ENCODE results near the gene SH2D4B. TPM values are rescaled to one million over a fixed set of nuclear protein-coding genes. Genes with fewer than 3 reads are reported as not detected.

Gene SH2D4B
- total RNA-seq, 2 experiments from 2014 or later: 0.14 to 0.22 TPM

DNA sequence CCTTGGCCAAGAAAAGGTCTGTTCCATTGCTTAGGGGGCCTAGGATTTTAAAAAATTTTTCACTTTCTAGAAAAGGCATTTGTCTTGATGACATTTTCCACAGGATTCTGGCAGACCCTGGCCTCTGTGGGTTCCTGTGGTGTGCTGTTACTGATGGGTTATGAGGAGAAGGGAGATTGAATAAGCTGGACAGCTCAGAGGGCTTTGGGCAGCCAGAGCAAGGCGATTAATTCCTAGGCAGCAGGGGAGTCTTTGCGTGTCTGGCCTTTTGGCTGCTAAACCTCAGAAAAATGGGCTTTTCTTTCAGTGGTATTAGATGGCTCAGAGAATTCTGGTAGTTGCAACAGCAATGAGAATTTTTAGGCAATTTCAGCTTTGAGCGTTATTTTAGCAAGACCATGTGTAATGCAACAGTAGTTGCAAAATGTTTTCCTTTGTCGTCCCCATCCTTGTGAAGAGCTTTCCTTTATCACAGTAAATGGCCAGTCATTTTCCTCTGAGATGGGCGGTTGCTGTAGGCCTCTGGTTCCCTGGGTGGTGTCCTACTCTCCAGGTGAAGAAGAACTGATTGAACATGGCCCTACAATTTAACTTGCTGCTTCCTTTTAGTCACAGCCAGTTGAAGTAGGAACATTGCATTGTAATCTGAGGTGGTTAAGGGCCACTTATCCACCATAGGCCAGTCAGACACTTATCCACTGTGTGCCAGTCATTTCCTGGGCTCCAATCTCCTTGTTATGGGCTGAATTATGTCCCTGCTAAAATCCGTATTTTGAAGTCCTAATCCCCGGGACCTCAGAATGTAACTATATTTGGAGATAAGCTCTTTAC is 43.2 kb downstream of the SH2D4B start:
- POLR2A ChIA-PET: no interaction called here
- Mint-ChIP-seq H3K27ac (no peak overlapping the region), H3K9me3 (peaks cover 5% of the 10 kb centered on the region), H3K36me3 (no peaks in the 10 kb centered on the region), H3K27me3 (peaks cover 2% of the 10 kb centered on the region), H3K4me3 (no peak overlapping the region), H3K4me1 (peaks cover 14% of the 10 kb centered on the region)
- DNase-seq (no peak), ATAC-seq (ENCODE audit: low read depth) (no peak)

DNA sequence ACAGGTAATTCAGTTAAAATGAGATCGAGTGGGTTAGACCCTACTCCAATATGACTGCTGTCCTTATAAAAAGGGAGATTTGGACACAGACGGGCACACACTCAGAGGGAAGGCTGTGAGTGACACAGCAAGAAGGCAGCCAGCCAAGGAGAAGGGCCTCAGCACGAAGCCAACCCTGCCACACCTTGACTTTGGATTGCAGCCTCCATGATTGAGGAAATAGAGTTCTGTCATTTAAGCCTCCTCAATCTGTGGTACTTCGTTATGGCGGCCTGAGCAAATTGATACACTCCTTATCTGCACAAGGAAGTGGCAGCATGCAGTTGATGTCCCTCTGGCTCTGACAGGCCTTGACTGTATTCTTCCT is 43.8 kb downstream of the SH2D4B start:
- POLR2A ChIA-PET: no interaction called here
- no peaks in the 10 kb centered on the region for H3K36me3 Mint-ChIP-seq
- peaks cover 5% of the 10 kb centered on the region for H3K9me3 Mint-ChIP-seq
- no peak overlapping the region for H3K4me3 Mint-ChIP-seq
- H3K27ac Mint-ChIP-seq: no peak overlapping the region
- no peak for DNase-seq
- no peaks in the 10 kb centered on the region for H3K27me3 Mint-ChIP-seq
- H3K4me1 Mint-ChIP-seq: peaks cover 14% of the 10 kb centered on the region
- ATAC-seq (ENCODE audit: low read depth): no peak

DNA sequence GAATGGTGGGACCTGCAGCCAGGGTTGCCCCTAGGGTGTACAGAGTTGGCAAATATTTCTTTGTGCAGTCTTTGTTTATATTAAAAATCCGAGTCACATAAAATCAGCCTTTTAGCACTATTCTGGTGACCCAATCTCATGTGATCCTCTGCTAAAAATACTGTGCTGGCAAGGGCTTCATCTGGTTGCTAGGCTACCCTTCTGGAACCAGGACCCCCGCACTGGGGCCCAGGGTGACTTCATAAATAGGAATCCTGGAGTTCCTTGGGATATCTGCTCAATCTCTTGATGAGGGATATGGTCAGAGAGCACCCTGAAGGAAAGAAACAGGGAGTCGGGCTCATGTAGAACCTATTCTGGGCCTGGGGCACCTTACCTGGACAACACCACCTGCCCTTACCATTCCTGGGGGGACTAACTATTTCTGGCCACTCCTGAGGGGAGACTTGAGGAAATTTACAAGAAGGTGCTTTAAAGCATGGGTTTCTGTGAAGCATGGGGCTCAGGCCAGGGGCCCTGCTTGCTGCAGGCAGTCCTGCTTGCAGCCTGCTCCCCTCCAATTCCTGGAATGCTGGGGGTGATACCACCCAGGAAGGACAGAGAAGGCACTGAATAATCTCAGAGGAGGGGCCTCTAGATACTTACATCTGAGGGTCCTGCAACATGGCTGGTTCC is 44.7 kb downstream of the SH2D4B start:
- Mint-ChIP-seq H3K9me3 (no peaks in the 10 kb centered on the region), H3K27me3 (no peaks in the 10 kb centered on the region), H3K27ac (no peak overlapping the region), H3K4me1 (peaks cover 14% of the 10 kb centered on the region), H3K36me3 (no peaks in the 10 kb centered on the region), H3K4me3 (no peak overlapping the region)
- ATAC-seq (ENCODE audit: low read depth) (no peak), DNase-seq (no peak)
- POLR2A ChIA-PET: no interaction called here

DNA sequence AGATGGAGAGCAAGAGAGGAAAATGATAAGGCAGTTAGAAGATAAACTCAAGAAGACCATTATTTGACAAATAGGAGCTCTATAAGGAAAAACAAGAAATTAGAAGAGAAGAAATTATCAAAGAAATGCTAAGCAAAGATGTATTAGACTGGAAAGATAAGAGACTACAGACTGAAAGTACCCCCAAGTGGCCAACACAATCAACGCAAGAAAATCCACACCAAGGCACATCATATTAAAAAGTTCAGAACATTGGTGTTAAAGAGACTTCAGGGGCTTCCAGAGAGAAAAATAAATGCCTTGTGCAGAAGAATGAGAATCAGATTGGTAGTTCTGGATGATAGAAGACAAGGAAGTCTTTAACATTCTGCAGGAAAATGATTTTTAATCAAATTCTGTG is 46.0 kb downstream of the SH2D4B start:
- H3K27ac Mint-ChIP-seq: no peak overlapping the region
- POLR2A ChIA-PET: no interaction called here
- DNase-seq (no peak), ATAC-seq (ENCODE audit: low read depth) (no peak)
- H3K36me3 Mint-ChIP-seq: no peaks in the 10 kb centered on the region
- H3K27me3 Mint-ChIP-seq: no peaks in the 10 kb centered on the region
- no peaks in the 10 kb centered on the region for H3K9me3 Mint-ChIP-seq
- no peak overlapping the region for H3K4me3 Mint-ChIP-seq
- H3K4me1 Mint-ChIP-seq: peaks cover 10% of the 10 kb centered on the region

DNA sequence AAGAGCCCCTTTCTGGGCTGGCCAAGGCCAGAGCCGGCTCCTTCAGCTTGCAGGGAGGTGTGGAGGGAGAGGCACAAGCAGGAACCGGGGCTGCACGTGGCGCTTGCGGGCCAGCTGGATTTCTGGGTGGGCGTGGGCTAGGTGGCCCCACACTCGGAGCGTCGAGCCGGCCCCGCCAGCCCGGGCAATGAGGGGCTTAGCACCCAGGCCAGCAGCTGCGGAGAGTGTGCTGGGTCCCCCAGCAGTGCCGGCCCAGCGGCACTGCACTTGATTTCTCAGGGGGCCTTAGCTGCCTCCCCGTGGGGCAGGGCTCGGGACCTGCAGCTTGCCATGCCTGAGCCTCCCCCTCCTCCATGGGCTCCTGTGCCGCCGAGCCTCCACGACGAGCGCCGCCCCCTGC is 48.1 kb downstream of the SH2D4B start:
- Mint-ChIP-seq H3K27me3 (peaks cover 4% of the 10 kb centered on the region), H3K4me3 (no peak overlapping the region), H3K36me3 (no peaks in the 10 kb centered on the region), H3K9me3 (no peaks in the 10 kb centered on the region), H3K4me1 (no peaks in the 10 kb centered on the region), H3K27ac (no peak overlapping the region)
- DNase-seq (no peak), ATAC-seq (ENCODE audit: low read depth) (no peak)
- POLR2A ChIA-PET: no interaction called here

DNA sequence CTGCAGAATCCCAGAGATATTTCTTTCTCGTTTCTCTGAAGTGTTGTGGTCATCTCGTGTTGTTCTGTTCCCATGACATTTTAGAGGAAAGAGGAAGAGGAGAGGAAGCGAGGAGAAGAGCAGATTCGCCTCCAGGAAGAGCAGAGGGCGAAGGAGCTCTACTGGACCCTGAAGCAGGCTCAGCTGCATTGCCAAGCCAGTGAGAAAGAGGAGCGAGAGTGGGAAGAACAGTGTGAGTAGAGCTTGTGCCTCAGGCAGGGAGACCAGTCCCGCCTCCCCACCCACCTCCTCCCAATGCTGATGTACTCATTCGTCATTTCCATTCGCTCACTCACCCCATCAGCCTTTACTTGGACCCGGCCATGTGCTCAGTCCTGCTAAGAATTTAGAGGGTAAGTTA is 50.8 kb downstream of the SH2D4B start:
- POLR2A ChIA-PET: no interaction called here
- Mint-ChIP-seq H3K4me3 (no peak overlapping the region), H3K27me3 (peaks cover 5% of the 10 kb centered on the region), H3K27ac (no peak overlapping the region), H3K4me1 (no peaks in the 10 kb centered on the region), H3K9me3 (no peaks in the 10 kb centered on the region), H3K36me3 (no peaks in the 10 kb centered on the region)
- DNase-seq: no peak
- ATAC-seq (ENCODE audit: low read depth): no peak

DNA sequence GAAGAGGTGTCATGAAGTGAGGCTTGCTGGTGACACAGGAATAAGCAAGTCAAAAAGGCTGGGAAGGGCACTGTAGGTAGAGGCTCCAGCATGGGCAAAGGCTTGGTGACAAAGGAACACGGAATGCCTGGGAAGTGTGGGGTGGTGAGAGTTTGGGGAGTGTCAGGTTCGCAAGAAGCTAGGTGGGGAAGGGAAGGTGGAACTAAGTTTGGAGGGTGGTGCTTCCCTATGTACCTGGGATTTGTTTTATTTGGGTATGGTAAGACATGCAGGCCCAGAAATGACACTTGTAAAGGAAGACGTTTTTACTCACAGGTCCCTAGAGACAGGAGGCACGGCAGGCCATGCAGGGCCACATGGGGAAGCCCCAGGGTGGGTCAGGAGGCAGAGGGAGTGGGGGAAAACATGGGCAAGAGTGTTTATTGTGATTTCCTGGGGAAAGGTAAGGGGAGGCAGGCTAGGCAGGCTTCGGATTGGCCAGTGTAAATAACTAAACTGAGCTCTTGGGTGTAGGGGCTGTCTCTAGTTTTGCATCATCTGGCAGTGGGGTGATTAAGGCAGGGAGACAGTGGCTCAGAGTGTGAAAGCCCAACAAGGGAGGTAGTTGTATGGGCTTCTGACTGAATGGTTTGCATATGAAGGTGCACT is 52.1 kb downstream of the SH2D4B start:
- H3K27ac Mint-ChIP-seq: no peak overlapping the region

DNA sequence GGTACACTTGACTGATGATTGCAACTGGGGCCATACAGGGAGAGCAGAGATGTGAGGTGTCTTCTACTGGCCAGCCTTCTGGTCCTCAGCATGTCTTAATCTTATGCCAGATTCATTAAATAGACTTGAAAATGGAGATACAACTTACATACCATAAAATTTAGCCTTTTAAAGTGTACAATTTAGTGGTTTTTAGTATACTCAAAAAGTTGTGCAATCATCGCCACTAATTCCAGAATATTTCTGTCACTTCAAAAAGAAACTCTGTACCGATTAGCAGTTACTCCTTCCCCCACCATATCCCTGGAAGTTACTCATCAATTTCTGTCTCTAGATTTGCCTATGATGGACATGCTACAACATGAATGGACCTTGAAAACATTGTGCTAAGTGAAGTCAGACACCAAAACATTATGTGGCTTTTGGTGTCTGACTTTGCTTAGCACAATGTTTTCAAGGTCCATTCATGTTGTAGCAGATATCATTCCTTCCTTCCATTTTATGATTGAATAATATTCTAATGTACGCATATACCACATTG is 53.0 kb downstream of the SH2D4B start:
- H3K9me3 Mint-ChIP-seq: no peaks in the 10 kb centered on the region

More for the DNA sequence above, 52.1 kb downstream of the SH2D4B start:
- POLR2A ChIA-PET: no interaction called here
- DNase-seq: no peak
- Mint-ChIP-seq H3K27me3 (peaks cover 7% of the 10 kb centered on the region), H3K9me3 (no peaks in the 10 kb centered on the region), H3K4me3 (no peak overlapping the region), H3K36me3 (no peaks in the 10 kb centered on the region), H3K4me1 (no peaks in the 10 kb centered on the region)
- ATAC-seq (ENCODE audit: low read depth): no peak

DNA sequence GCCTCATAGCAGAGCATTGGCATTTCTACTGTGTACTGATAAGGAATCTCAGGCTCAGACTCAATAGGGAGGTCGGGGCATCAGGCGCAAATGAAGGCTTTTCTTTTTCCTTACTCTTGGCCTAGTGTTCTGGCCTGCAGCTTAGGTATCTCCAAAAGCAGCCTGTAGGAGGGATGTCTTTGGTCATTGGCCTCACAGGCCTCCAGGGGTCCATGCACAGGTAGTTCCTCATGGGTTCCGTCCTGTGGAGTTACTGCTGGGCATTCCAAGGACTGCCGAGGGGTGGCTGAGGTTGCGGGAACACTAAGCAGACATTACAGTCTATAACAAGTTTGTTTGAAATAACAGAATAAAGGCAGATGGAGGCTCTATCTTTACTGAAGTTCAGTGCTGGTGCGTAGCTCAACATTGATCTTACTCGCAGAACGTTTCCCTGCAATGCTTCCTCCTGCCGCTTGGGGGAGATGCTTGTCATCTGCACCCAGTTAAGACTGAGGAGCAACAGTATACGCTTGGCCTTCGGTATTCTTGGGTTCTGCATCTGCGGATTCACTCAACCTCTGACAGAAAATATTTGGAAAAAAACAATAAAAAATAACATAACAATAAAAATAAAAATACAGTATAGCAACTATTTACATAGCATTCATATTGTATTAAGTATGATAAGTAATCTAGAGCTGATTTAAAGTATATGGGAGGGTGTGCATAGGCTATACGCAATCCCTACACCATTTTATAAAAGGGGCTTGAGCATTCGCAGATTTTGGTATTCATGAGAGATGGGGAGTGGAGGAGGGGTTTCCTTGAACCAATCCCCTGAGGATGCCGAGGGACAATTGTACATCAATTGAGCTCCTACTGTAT is 58.9 kb downstream of the SH2D4B start:
- Mint-ChIP-seq H3K9me3 (no peaks in the 10 kb centered on the region), H3K4me3 (no peak overlapping the region), H3K27me3 (peaks cover 3% of the 10 kb centered on the region), H3K27ac (no peak overlapping the region), H3K4me1 (peaks cover 1% of the 10 kb centered on the region), H3K36me3 (no peaks in the 10 kb centered on the region)
- DNase-seq: no peak
- POLR2A ChIA-PET: no interaction called here
- peak; percentile 68 for ATAC-seq (ENCODE audit: low read depth)

More for the DNA sequence above, 53.0 kb downstream of the SH2D4B start:
- ATAC-seq (ENCODE audit: low read depth) (no peak), DNase-seq (no peak)
- Mint-ChIP-seq H3K27me3 (peaks cover 7% of the 10 kb centered on the region), H3K4me3 (no peak overlapping the region), H3K36me3 (no peaks in the 10 kb centered on the region), H3K27ac (no peak overlapping the region), H3K4me1 (peaks cover 1% of the 10 kb centered on the region)
- POLR2A ChIA-PET: no interaction called here

DNA sequence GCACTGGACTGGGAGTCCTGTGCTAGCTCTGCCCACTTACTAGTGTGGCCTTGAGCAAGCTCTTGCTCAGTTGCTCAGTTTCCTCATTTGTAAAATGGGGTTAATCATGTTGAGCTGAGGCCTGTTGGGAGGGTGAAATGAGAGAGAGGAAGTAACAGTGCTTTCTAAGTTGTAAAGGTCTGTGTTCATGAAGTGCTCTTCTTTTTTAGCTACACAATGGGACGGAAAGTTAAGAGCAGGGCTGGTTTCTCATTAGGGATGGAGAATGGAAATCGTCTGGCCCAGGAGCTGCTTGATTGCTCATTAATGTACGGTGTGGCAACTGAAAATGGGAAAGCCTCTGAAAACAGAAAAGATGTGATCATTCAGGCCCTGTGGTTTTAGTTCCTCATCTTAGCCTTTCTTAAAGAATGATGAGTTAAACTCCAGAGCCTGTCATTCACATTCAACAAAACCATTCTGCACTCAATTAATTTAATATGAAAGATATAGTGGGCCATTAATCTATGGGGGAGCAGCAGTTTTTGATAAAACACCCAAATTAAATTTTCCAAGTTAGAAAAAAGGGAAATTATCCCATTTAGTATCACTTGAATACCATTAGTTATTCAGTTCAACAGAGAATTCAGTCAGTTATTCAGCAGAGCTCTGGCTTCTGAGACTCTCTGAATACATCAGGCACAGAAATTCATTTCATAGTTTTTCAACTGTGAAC is 60.5 kb downstream of the SH2D4B start:
- Mint-ChIP-seq H3K4me3 (no peak overlapping the region), H3K9me3 (no peaks in the 10 kb centered on the region), H3K4me1 (peaks cover 1% of the 10 kb centered on the region), H3K27me3 (peaks cover 3% of the 10 kb centered on the region), H3K36me3 (no peaks in the 10 kb centered on the region), H3K27ac (no peak overlapping the region)
- ATAC-seq (ENCODE audit: low read depth) (no peak), DNase-seq (no peak)
- POLR2A ChIA-PET: no interaction called here

DNA sequence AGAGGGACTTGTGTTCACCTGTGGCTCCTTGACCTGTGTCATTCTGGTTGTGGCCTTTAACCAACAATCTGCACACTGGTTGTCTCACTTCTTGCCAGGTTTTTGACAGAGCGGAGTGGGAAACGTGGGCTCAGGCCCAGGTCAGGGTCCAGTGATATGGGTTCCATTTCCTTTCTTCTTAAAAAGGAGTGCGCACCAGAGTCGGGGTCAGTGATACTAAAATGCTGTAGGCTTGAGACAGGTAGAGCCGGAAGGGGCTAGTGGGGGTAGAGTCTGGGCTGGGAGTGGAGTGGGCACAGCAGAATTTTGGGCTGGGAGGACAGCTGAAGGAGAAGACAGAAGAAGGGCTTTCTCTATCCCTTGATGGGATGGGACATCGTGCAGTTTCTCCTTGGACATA is 61.2 kb downstream of the SH2D4B start:
- H3K27me3 Mint-ChIP-seq: no peaks in the 10 kb centered on the region
- H3K4me1 Mint-ChIP-seq: peaks cover 1% of the 10 kb centered on the region
- POLR2A ChIA-PET: no interaction called here
- no peak overlapping the region for H3K4me3 Mint-ChIP-seq
- no peak for DNase-seq
- H3K27ac Mint-ChIP-seq: no peak overlapping the region
- H3K9me3 Mint-ChIP-seq: no peaks in the 10 kb centered on the region
- no peaks in the 10 kb centered on the region for H3K36me3 Mint-ChIP-seq
- no peak for ATAC-seq (ENCODE audit: low read depth)

DNA sequence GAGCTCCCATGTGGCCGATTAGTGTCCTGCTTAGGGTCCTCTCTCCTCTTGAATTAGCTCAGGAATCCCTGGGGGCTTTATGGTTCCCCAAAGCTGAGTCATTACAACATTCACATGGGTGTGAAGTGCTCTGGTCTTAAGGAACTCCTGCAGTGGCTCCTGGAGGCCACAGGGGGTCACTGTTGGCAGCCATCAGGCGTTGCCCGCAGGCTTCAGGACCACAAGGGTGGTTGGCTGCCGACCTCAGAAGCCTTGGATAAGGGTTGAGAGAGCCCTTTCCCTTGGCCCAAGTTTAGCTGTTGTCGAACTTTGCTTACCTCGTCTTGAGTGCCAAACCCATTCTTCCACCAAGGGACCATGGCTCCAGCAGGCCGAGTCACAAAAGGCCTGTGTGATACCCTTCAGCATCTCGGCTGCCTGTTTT is 61.7 kb downstream of the SH2D4B start:
- Mint-ChIP-seq H3K27ac (no peak overlapping the region), H3K4me1 (peaks cover 1% of the 10 kb centered on the region), H3K27me3 (no peaks in the 10 kb centered on the region), H3K4me3 (no peak overlapping the region), H3K9me3 (no peaks in the 10 kb centered on the region), H3K36me3 (no peaks in the 10 kb centered on the region)
- DNase-seq (peak; percentile 64), ATAC-seq (ENCODE audit: low read depth) (peak; percentile 75)
- POLR2A ChIA-PET: no interaction called here
